CD14-positive monocyte (primary cell): Measurements from ENCODE around the gene DDX10. TPM values are rescaled to one million over a fixed set of nuclear protein-coding genes. Genes with fewer than 3 reads are reported as not detected.

Experiments used
- DNase-seq, 3 donors: peaks; one replicate each; pipeline ENCODE4 v3.0.0-alpha.2; 2011 to 2022
- H2AFZ ChIP-seq: 2 replicates; pipeline ENCODE4 v1.6.0; 2012; ENCODE audit warnings: mild to moderate bottlenecking, low read depth, low read length, inconsistent platforms; ENCODE audit not compliant: insufficient read depth, poor library complexity, severe bottlenecking
- H3K27ac ChIP-seq, 2 donors: 1 replicate in 1 of 2; 2 replicates in 1 of 2; pipeline ENCODE4 v1.5.1; 2012 to 2013; ENCODE audit warnings: low read length in 2 of 2, control low read depth in 1 of 2, inconsistent platforms in 1 of 2, low read depth in 1 of 2, mild to moderate bottlenecking in 1 of 2
- H3K27me3 ChIP-seq, 2 donors: one replicate each; pipeline versions ENCODE4 v1.6.0 to v1.6.1; 2011 to 2013; ENCODE audit warnings: low read length in 2 of 2; ENCODE audit not compliant: control insufficient read depth in 2 of 2, insufficient read depth in 2 of 2
- H3K36me3 ChIP-seq, 2 donors: replicated peaks in 1 of 2; 1 replicate in 1 of 2; 2 replicates in 1 of 2; pipeline versions ENCODE4 v1.5.1 to v1.6.1; 2012 to 2013; ENCODE audit warnings: low read length in 2 of 2, control low read depth in 1 of 2, inconsistent platforms in 1 of 2, mild to moderate bottlenecking in 1 of 2; ENCODE audit not compliant: insufficient read depth in 2 of 2, control insufficient read depth in 1 of 2
- H3K4me1 ChIP-seq, 2 donors: 1 replicate in 1 of 2; 2 replicates in 1 of 2; pipeline versions ENCODE4 v1.5.1 to v1.6.1; 2012 to 2013; ENCODE audit warnings: low read length in 2 of 2, control low read depth in 1 of 2, inconsistent platforms in 1 of 2, mild to moderate bottlenecking in 1 of 2, moderate library complexity in 1 of 2; ENCODE audit not compliant: insufficient read depth in 2 of 2, control insufficient read depth in 1 of 2
- H3K4me2 ChIP-seq: replicated peaks from 2 replicates; pipeline ENCODE3; 2012; ENCODE audit warnings: low read length, moderate library complexity, mild to moderate bottlenecking; ENCODE audit not compliant: poor library complexity, severe bottlenecking; ENCODE audit errors: extremely low read depth
- H3K4me3 ChIP-seq, 3 experiments: fragments of 200-600 bp in 1 of 3; sonication (generic) in 1 of 3; replicated peaks in 1 of 3; 1 replicate in 2 of 3; 2 replicates in 1 of 3; pipeline ENCODE4 v1.5.1; 2011 to 2013; ENCODE audit warnings: low read length in 3 of 3, mild to moderate bottlenecking in 3 of 3, control low read depth in 2 of 3, low read depth in 2 of 3, inconsistent platforms in 1 of 3, moderate library complexity in 1 of 3
- H3K79me2 ChIP-seq: 2 replicates; pipeline ENCODE4 v1.6.0; 2012; ENCODE audit warnings: mild to moderate bottlenecking, control low read depth, inconsistent platforms, low read length, moderate library complexity; ENCODE audit not compliant: insufficient read depth
- H3K9ac ChIP-seq: 2 replicates; pipeline ENCODE4 v1.6.0; 2017; ENCODE audit warnings: low read length, mild to moderate bottlenecking; ENCODE audit not compliant: insufficient read depth, poor library complexity, severe bottlenecking
- H3K9me3 ChIP-seq, 2 donors: replicated peaks in 1 of 2; 1 replicate in 1 of 2; 2 replicates in 1 of 2; pipeline versions ENCODE4 v1.5.1 to v1.6.1; 2012 to 2013; ENCODE audit warnings: low read length in 2 of 2, control low read depth in 1 of 2; ENCODE audit not compliant: control insufficient read depth in 1 of 2, insufficient read depth in 1 of 2
- H4K20me1 ChIP-seq: 2 replicates; pipeline ENCODE4 v1.6.0; 2012; ENCODE audit warnings: mild to moderate bottlenecking, low read length, control low read depth, moderate library complexity; ENCODE audit not compliant: insufficient read depth
- H3K27ac Mint-ChIP-seq, 7 donors: one replicate each; pipeline ENCODE4 v1.8.0; 2020; ENCODE audit warnings: mild to moderate bottlenecking in 7 of 7, mixed read lengths in 7 of 7, moderate library complexity in 6 of 7, inconsistent platforms in 2 of 7
- H3K27me3 Mint-ChIP-seq, 3 donors: one replicate each; pipeline ENCODE4 v1.8.0; 2021 to 2022; ENCODE audit warnings: low read depth in 3 of 3, mild to moderate bottlenecking in 3 of 3, mixed read lengths in 3 of 3, moderate library complexity in 3 of 3, inconsistent platforms in 1 of 3
- H3K36me3 Mint-ChIP-seq, 2 donors: one replicate each; pipeline ENCODE4 v1.8.0; 2020; ENCODE audit warnings: mixed read lengths in 2 of 2, inconsistent platforms in 1 of 2, mild to moderate bottlenecking in 1 of 2
- H3K4me1 Mint-ChIP-seq: one replicate; pipeline ENCODE4 v1.8.0; 2020; ENCODE audit warnings: mild to moderate bottlenecking, mixed read lengths
- H3K4me3 Mint-ChIP-seq, 2 donors: one replicate each; pipeline ENCODE4 v1.8.0; 2020; ENCODE audit warnings: mild to moderate bottlenecking in 2 of 2, mixed read lengths in 2 of 2, moderate library complexity in 1 of 2
- H3K9me3 Mint-ChIP-seq, 7 donors: one replicate each; pipeline ENCODE4 v1.8.0; 2020 to 2022; ENCODE audit warnings: mixed read lengths in 7 of 7, mild to moderate bottlenecking in 6 of 7, moderate library complexity in 6 of 7, inconsistent platforms in 2 of 7
- CTCF ChIP-seq: fragments of 200-600 bp; IDR thresholded peaks from one replicate; pipeline ENCODE4 v1.8.0; 2022; ENCODE audit warnings: antibody characterized with exemption, mild to moderate bottlenecking
- WGBS: methylation state at CpG from one replicate; pipeline ENCODE4 v1.1.5; 2013; ENCODE audit warnings: missing lambda C conversion rate; ENCODE audit not compliant: insufficient coverage; 5-methylcytosine and 5-hydroxymethylcytosine counted together
- intact Hi-C, 2 donors: fragments of 100-400 bp; cut with micrococcal nuclease; formaldehyde crosslinking; loops; one replicate each; pipeline versions ENCODE4 v1.15.0 to v1.15.1; 2023
- polyA plus RNA-seq, 3 donors: library from polyadenylated mRNA; depleted of rRNA in 1 of 3; unstranded in 2 of 3; stranded (reverse) in 1 of 3; fragments of 300-500 nt in 2 of 3; fragments of >200 nt in 1 of 3; fragmentation: Illumina TruSeq in 2 of 3; gene quantifications; 1 replicate in 2 of 3; 2 replicates in 1 of 3; pipeline ENCODE4 v1.2.3, GENCODE V29; 2012 to 2021

The DDX10 gene
- polyA plus RNA-seq, 3 donors = 5.0 to 6.3 (median 5.3) TPM

- H3K27ac Mint-ChIP-seq = no peak overlapping the region
- Histone ChIP-seq H3K4me3 (no peak overlapping the region), H3K9ac (no peak overlapping the region), H3K36me3 (no peaks in the 10 kb centered on the region), H4K20me1 (no peaks in the 10 kb centered on the region), H2AFZ (no peak overlapping the region), H3K27ac (no peak overlapping the region), H3K27me3 (no peaks in the 10 kb centered on the region), H3K4me1 (no peaks in the 10 kb centered on the region), H3K79me2 (no peaks in the 10 kb centered on the region), H3K9me3 (no peaks in the 10 kb centered on the region), H3K4me2 (no peak overlapping the region)
- no peaks in the 10 kb centered on the region for H3K27me3 Mint-ChIP-seq
- H3K4me1 Mint-ChIP-seq = no peaks in the 10 kb centered on the region
- DNase-seq = no peak
- no peaks in the 10 kb centered on the region for H3K36me3 Mint-ChIP-seq
- TF ChIP-seq CTCF = no peak
- no peak overlapping the region for H3K4me3 Mint-ChIP-seq
- H3K9me3 Mint-ChIP-seq = peaks cover 0 to 4% (median 2%) of the 10 kb centered on the region in 7 donors
- intact Hi-C loops = no loop called here
Measured at GRCh38 chr11:108984523-108984922, 319.7 kb downstream of the DDX10 start.

GRCh38 chr11:108985236-108985944, 320.5 kb downstream of the DDX10 start:
- Histone ChIP-seq H4K20me1 (no peaks in the 10 kb centered on the region), H3K79me2 (no peaks in the 10 kb centered on the region), H3K27me3 (no peaks in the 10 kb centered on the region), H3K27ac (no peak overlapping the region), H3K9ac (no peak overlapping the region), H3K4me1 (no peaks in the 10 kb centered on the region), H3K9me3 (peaks cover 0 to 3% of the 10 kb centered on the region in 2 donors), H3K4me2 (no peak overlapping the region), H3K4me3 (no peak overlapping the region), H3K36me3 (no peaks in the 10 kb centered on the region), H2AFZ (no peak overlapping the region)
- no peak for TF ChIP-seq CTCF
- Mint-ChIP-seq H3K4me1 (no peaks in the 10 kb centered on the region), H3K27ac (peak overlapping the region in 1 of 7 donors; percentile 4), H3K36me3 (no peaks in the 10 kb centered on the region), H3K27me3 (no peaks in the 10 kb centered on the region), H3K9me3 (peaks cover 0 to 7% (median 4%) of the 10 kb centered on the region in 7 donors), H3K4me3 (no peak overlapping the region)
- whole genome bisulfite sequencing = no CpG with 5 or more reads among the region's 3 CpGs
- DNase-seq = no peak
- intact Hi-C loops = no loop called here
